WTC11 (cell line): ENCODE results near the gene ARHGAP15. TPM values are rescaled to one million over a fixed set of nuclear protein-coding genes. Genes with fewer than 3 reads are reported as not detected.

Source experiments
- ATAC-seq: fragments of 200-7000 bp; cut with Tn5 transposase; 2 replicates; pipeline ENCODE4 v1.10.0; 2021; ENCODE audit warnings: mild to moderate bottlenecking, moderate library complexity
- CTCF ChIA-PET: fragments of 300-600 bp; sonication (Branson Sonifier 250); formaldehyde crosslinking; loops from one replicate; lab custom pipeline; 2021; ENCODE audit warnings: antibody characterized with exemption; lab: Charles Lee
- POLR2A ChIA-PET: fragments of 350-600 bp; sonication (Branson Sonifier 250); formaldehyde crosslinking; loops from one replicate; lab custom pipeline; 2021; ENCODE audit warnings: antibody characterized with exemption; lab: Charles Lee
- DNase-seq: peaks from one replicate; pipeline ENCODE4 v3.0.0; 2021; ENCODE audit warnings: low spot score
- H3K27ac Mint-ChIP-seq: 2 replicates; pipeline ENCODE4 v1.8.0; 2021; ENCODE audit warnings: mixed read lengths
- H3K27me3 Mint-ChIP-seq: 2 replicates; pipeline ENCODE4 v1.8.0; 2021; ENCODE audit warnings: low read depth, mild to moderate bottlenecking, moderate library complexity, mixed read lengths
- H3K36me3 Mint-ChIP-seq: 2 replicates; pipeline ENCODE4 v1.8.0; 2021; ENCODE audit warnings: mixed read lengths
- H3K4me1 Mint-ChIP-seq: 2 replicates; pipeline ENCODE4 v1.8.0; 2022; ENCODE audit warnings: mixed read lengths
- H3K4me3 Mint-ChIP-seq: 2 replicates; pipeline ENCODE4 v1.8.0; 2021; ENCODE audit warnings: mild to moderate bottlenecking, moderate library complexity, mixed read lengths
- H3K9me3 Mint-ChIP-seq: 2 replicates; pipeline ENCODE4 v1.8.0; 2021; ENCODE audit warnings: mixed read lengths
- ATF1 ChIP-seq: sonication (generic); formaldehyde crosslinking; IDR thresholded peaks from 2 replicates; pipeline ENCODE4 v1.8.1; 2023; ENCODE audit warnings: mild to moderate bottlenecking, moderate library complexity, missing genetic modification reagents
- CBFB ChIP-seq: sonication (generic); formaldehyde crosslinking; IDR thresholded peaks from 2 replicates; pipeline ENCODE4 v1.8.1; 2022; ENCODE audit warnings: mild to moderate bottlenecking, low read depth, missing genetic modification reagents
- CREM ChIP-seq: sonication (generic); formaldehyde crosslinking; IDR thresholded peaks from 2 replicates; pipeline ENCODE4 v1.8.1; 2022; ENCODE audit warnings: mild to moderate bottlenecking, missing genetic modification reagents, moderate library complexity
- ETV6 ChIP-seq: sonication (generic); formaldehyde crosslinking; IDR thresholded peaks from 2 replicates; pipeline ENCODE4 v1.8.1; 2022; ENCODE audit warnings: mild to moderate bottlenecking, missing genetic modification reagents
- GRHL2 ChIP-seq: fragments of 250-450 bp; sonication (Bioruptor Pico); IDR thresholded peaks from 2 replicates; pipeline ENCODE4 v1.8.0; 2022; ENCODE audit warnings: mild to moderate bottlenecking, moderate library complexity; ENCODE audit not compliant: insufficient replicate concordance, severe bottlenecking
- JUN ChIP-seq: sonication (generic); formaldehyde crosslinking; IDR thresholded peaks from 2 replicates; pipeline ENCODE4 v1.8.0; 2023; ENCODE audit warnings: mild to moderate bottlenecking, missing genetic modification reagents
- RORB ChIP-seq: fragments of 250-450 bp; sonication (Bioruptor Pico); IDR thresholded peaks from 2 replicates; pipeline ENCODE4 v1.9.0; 2021; ENCODE audit warnings: mild to moderate bottlenecking
- SP1 ChIP-seq: sonication (generic); formaldehyde crosslinking; conservative IDR thresholded peaks from 2 replicates; pipeline ENCODE4 v1.8.1; 2022; ENCODE audit warnings: missing genetic modification reagents
- ZNF121 ChIP-seq: sonication (generic); formaldehyde crosslinking; IDR thresholded peaks from 2 replicates; pipeline ENCODE4 v1.8.0; 2023; ENCODE audit warnings: missing genetic modification reagents
- ZNF263 ChIP-seq: sonication (generic); formaldehyde crosslinking; IDR thresholded peaks from 2 replicates; pipeline ENCODE4 v1.8.1; 2022; ENCODE audit warnings: low read depth, mild to moderate bottlenecking, moderate library complexity, missing genetic modification reagents
- ZNF396 ChIP-seq: fragments of 250-450 bp; sonication (Bioruptor Pico); IDR thresholded peaks from 2 replicates; pipeline ENCODE4 v1.8.0; 2021; ENCODE audit warnings: mild to moderate bottlenecking, moderate library complexity, borderline replicate concordance
- total RNA-seq: library from RNA; stranded (reverse); gene quantifications from 3 replicates; pipeline ENCODE4 v1.2.3, GENCODE V29; 2021
- TF ChIP-seq, protein P1 (sequence below): sonication (generic); formaldehyde crosslinking; IDR thresholded peaks from 2 replicates; pipeline ENCODE4 v1.8.1; 2023; ENCODE audit warnings: mild to moderate bottlenecking, missing genetic modification reagents
- TF ChIP-seq, protein P2 (sequence below): sonication (generic); formaldehyde crosslinking; conservative IDR thresholded peaks from 2 replicates; pipeline ENCODE4 v1.8.1; 2023; ENCODE audit warnings: mild to moderate bottlenecking, low read depth, missing genetic modification reagents, moderate library complexity
- TF ChIP-seq, protein P3 (sequence below): sonication (generic); formaldehyde crosslinking; IDR thresholded peaks from 2 replicates; pipeline ENCODE4 v1.8.1; 2022; ENCODE audit warnings: low read depth, missing genetic modification reagents, borderline replicate concordance
- TF ChIP-seq, protein P4 (sequence below): fragments of 250-450 bp; sonication (Bioruptor Pico); IDR thresholded peaks from 2 replicates; pipeline ENCODE4 v1.9.0; 2021; ENCODE audit warnings: mild to moderate bottlenecking
- TF ChIP-seq, protein P5 (sequence below): sonication (generic); formaldehyde crosslinking; IDR thresholded peaks from 2 replicates; pipeline ENCODE4 v1.8.1; 2022; ENCODE audit warnings: missing genetic modification reagents, borderline replicate concordance
- TF ChIP-seq, protein P6 (sequence below): sonication (generic); formaldehyde crosslinking; IDR thresholded peaks from 2 replicates; pipeline ENCODE4 v1.8.1; 2022; ENCODE audit warnings: mild to moderate bottlenecking, missing genetic modification reagents, moderate library complexity, borderline replicate concordance
- TF ChIP-seq, protein P7 (sequence below): sonication (generic); formaldehyde crosslinking; IDR thresholded peaks from 2 replicates; pipeline ENCODE4 v1.8.1; 2023; ENCODE audit warnings: mild to moderate bottlenecking, moderate library complexity, missing genetic modification reagents

Gene ARHGAP15
- total RNA-seq, 1 experiment from 2014 or later, result 0.28 TPM

DNA sequence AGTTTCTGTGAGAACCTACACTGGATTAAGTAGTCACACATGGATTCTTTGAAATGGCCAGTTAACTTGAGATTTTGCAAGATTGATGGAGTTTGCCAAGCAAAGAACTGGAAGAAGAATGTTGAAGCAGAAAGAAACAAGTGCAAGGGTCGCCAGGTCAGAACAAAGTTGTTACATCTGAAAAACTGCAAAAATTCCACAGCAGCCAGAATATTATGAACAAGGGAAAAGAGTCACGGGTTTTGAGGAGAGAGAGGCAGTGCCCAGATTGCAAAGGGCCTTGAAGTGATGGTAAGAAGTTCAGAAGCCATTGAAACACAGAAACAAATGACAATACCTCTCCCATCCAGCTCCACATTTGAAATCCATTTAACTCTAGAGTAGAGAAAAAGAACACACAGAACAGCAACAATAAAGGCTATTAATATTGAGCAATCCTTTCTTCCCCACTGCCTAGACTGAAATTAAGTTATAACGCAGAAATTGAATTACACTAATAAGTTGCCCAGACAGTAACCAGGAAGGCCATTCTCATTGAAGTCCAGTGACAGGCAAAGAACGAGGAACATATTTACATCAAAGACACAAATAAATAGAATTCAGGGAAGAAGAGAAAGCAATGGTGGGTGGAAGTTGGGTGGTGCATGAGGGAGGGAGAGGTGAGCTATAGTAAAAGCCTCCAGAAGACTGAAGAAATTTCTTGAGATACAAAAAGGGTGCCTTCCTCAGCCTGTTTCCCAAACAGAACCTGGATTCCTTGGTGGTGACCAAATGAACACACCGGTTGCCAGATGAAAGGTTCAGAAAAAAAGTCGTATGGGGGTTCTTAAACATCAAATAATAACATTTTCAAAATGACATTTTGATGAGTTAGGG is 80.6 kb downstream of the ARHGAP15 start (continued):
- TF ChIP-seq, protein P1, sequence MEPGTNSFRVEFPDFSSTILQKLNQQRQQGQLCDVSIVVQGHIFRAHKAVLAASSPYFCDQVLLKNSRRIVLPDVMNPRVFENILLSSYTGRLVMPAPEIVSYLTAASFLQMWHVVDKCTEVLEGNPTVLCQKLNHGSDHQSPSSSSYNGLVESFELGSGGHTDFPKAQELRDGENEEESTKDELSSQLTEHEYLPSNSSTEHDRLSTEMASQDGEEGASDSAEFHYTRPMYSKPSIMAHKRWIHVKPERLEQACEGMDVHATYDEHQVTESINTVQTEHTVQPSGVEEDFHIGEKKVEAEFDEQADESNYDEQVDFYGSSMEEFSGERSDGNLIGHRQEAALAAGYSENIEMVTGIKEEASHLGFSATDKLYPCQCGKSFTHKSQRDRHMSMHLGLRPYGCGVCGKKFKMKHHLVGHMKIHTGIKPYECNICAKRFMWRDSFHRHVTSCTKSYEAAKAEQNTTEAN (CRISPR knock-in tag), result no peak
- TF ChIP-seq SP1 (CRISPR knock-in tag) (no peak), GRHL2 (CRISPR knock-in tag) (no peak), JUN (CRISPR knock-in tag) (no peak)
- TF ChIP-seq, protein P2, sequence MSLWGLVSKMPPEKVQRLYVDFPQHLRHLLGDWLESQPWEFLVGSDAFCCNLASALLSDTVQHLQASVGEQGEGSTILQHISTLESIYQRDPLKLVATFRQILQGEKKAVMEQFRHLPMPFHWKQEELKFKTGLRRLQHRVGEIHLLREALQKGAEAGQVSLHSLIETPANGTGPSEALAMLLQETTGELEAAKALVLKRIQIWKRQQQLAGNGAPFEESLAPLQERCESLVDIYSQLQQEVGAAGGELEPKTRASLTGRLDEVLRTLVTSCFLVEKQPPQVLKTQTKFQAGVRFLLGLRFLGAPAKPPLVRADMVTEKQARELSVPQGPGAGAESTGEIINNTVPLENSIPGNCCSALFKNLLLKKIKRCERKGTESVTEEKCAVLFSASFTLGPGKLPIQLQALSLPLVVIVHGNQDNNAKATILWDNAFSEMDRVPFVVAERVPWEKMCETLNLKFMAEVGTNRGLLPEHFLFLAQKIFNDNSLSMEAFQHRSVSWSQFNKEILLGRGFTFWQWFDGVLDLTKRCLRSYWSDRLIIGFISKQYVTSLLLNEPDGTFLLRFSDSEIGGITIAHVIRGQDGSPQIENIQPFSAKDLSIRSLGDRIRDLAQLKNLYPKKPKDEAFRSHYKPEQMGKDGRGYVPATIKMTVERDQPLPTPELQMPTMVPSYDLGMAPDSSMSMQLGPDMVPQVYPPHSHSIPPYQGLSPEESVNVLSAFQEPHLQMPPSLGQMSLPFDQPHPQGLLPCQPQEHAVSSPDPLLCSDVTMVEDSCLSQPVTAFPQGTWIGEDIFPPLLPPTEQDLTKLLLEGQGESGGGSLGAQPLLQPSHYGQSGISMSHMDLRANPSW (CRISPR knock-in tag), result no peak
- TF ChIP-seq, protein P3, sequence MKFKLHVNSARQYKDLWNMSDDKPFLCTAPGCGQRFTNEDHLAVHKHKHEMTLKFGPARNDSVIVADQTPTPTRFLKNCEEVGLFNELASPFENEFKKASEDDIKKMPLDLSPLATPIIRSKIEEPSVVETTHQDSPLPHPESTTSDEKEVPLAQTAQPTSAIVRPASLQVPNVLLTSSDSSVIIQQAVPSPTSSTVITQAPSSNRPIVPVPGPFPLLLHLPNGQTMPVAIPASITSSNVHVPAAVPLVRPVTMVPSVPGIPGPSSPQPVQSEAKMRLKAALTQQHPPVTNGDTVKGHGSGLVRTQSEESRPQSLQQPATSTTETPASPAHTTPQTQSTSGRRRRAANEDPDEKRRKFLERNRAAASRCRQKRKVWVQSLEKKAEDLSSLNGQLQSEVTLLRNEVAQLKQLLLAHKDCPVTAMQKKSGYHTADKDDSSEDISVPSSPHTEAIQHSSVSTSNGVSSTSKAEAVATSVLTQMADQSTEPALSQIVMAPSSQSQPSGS (CRISPR knock-in tag), result no peak
- TF ChIP-seq, all 79 proteins: peak for 0

DNA sequence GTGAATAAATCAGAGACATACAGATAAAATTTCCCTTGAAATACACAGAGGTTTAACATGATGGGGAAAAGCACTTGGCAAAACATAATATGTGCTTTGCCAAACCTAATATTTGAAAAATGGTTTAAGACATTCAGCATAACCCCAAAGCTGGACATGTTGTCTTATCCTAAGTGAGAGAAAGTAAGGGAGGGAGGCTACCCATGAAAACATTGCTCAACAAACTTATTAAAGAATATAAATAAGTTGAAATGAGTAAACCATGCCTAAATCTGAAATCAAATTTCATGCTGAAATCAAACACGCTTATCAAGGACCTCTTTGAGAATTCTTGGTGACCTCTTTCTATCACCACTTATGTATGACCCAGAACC is 81.2 kb downstream of the ARHGAP15 start:
- Mint-ChIP-seq H3K27ac (no peak overlapping the region), H3K4me3 (no peak overlapping the region), H3K27me3 (no peaks in the 10 kb centered on the region), H3K4me1 (no peaks in the 10 kb centered on the region), H3K36me3 (no peaks in the 10 kb centered on the region), H3K9me3 (no peaks in the 10 kb centered on the region)
- DNase-seq (no peak), ATAC-seq (no peak)
- TF ChIP-seq, protein P4, sequence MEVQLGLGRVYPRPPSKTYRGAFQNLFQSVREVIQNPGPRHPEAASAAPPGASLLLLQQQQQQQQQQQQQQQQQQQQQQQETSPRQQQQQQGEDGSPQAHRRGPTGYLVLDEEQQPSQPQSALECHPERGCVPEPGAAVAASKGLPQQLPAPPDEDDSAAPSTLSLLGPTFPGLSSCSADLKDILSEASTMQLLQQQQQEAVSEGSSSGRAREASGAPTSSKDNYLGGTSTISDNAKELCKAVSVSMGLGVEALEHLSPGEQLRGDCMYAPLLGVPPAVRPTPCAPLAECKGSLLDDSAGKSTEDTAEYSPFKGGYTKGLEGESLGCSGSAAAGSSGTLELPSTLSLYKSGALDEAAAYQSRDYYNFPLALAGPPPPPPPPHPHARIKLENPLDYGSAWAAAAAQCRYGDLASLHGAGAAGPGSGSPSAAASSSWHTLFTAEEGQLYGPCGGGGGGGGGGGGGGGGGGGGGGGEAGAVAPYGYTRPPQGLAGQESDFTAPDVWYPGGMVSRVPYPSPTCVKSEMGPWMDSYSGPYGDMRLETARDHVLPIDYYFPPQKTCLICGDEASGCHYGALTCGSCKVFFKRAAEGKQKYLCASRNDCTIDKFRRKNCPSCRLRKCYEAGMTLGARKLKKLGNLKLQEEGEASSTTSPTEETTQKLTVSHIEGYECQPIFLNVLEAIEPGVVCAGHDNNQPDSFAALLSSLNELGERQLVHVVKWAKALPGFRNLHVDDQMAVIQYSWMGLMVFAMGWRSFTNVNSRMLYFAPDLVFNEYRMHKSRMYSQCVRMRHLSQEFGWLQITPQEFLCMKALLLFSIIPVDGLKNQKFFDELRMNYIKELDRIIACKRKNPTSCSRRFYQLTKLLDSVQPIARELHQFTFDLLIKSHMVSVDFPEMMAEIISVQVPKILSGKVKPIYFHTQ, result no peak
- TF ChIP-seq CBFB (CRISPR knock-in tag) (no peak), ATF1 (CRISPR knock-in tag) (no peak), RORB (CRISPR knock-in tag) (no peak), ZNF396 (CRISPR knock-in tag) (no peak), CREM (no peak), ZNF121 (CRISPR knock-in tag) (no peak), SP1 (CRISPR knock-in tag) (no peak), ZNF263 (CRISPR knock-in tag) (no peak), ETV6 (CRISPR knock-in tag) (no peak)
- TF ChIP-seq, protein P5, sequence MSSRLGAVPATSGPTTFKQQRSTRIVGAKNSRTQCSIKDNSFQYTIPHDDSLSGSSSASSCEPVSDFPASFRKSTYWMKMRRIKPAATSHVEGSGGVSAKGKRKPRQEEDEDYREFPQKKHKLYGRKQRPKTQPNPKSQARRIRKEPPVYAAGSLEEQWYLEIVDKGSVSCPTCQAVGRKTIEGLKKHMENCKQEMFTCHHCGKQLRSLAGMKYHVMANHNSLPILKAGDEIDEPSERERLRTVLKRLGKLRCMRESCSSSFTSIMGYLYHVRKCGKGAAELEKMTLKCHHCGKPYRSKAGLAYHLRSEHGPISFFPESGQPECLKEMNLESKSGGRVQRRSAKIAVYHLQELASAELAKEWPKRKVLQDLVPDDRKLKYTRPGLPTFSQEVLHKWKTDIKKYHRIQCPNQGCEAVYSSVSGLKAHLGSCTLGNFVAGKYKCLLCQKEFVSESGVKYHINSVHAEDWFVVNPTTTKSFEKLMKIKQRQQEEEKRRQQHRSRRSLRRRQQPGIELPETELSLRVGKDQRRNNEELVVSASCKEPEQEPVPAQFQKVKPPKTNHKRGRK, result no peak
- TF ChIP-seq, protein P6, sequence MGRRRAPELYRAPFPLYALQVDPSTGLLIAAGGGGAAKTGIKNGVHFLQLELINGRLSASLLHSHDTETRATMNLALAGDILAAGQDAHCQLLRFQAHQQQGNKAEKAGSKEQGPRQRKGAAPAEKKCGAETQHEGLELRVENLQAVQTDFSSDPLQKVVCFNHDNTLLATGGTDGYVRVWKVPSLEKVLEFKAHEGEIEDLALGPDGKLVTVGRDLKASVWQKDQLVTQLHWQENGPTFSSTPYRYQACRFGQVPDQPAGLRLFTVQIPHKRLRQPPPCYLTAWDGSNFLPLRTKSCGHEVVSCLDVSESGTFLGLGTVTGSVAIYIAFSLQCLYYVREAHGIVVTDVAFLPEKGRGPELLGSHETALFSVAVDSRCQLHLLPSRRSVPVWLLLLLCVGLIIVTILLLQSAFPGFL, result no peak
- TF ChIP-seq, protein P7, sequence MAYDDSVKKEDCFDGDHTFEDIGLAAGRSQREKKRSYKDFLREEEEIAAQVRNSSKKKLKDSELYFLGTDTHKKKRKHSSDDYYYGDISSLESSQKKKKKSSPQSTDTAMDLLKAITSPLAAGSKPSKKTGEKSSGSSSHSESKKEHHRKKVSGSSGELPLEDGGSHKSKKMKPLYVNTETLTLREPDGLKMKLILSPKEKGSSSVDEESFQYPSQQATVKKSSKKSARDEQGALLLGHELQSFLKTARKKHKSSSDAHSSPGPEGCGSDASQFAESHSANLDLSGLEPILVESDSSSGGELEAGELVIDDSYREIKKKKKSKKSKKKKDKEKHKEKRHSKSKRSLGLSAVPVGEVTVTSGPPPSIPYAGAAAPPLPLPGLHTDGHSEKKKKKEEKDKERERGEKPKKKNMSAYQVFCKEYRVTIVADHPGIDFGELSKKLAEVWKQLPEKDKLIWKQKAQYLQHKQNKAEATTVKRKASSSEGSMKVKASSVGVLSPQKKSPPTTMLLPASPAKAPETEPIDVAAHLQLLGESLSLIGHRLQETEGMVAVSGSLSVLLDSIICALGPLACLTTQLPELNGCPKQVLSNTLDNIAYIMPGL (CRISPR knock-in tag), result no peak
- ChIA-PET CTCF (no interaction called here), POLR2A (no interaction called here)
